Measurements from ENCODE around the gene SRRM2. TPM values are rescaled to one million over a fixed set of nuclear protein-coding genes. Genes with fewer than 3 reads are reported as not detected.

SRRM2 gene
- total and polyA plus RNA-seq, 2 donors, result 42.4 to 690 TPM

DNA sequence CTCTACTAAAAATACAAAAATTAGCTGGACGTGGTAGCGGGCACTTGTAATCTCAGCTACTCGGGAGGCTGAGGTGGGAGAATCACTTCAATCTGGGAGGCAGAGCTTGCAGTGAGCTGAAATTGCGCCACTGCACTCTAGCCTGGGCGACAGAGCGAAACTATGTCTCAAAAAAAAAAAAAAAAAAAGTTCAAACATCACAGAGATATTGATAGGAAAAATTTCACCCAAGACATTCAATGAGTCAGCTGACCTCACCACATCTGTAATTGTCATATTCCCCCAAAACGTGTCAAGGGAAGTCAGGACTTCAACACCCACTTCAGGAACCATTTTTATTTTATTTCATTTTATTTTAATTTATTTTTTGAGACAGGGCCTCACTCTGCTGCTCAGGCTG, 24.4 kb upstream of the SRRM2 start:
- 95% methylated on average over 7 of the region's 7 CpGs for WGBS

DNA sequence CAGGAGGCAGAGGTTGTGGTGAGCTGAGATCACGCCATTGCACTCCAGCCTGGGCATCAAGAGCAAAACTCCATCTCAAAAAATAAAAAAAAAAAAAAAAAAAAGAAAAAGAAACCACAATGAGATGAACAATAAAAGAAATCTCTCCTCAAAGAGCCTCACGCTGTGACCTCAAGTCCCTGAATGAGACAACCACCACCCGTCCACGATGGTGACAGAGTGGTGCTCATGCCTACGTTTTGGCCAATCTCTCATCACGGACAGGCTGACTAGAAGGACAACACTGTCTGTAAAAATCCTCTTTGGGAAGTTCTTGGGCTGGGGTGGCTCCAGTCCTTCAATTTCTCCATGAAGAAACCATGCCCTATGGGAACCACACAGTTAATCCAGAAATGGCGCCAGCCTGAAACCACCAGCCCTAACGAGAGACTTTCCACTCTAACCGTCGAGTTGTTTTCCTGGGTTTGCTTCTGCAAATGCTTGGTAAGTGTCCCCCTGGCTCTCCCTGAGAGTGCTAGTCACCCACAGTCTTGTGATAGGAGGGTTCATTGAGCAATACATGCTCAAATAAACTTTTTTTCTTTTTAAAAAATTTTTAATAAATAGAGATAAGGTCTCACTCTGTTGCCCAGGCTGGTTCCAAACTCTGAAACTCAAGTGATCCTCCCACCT, 17.5 kb upstream of the SRRM2 start:
- H3K27ac ChIP-seq (ENCODE audit: low read depth in 1 of 2, low read length in 1 of 2), result no peak overlapping the region

More for the DNA sequence above, 24.4 kb upstream of the SRRM2 start:
- DNase-seq (ENCODE audit: low read depth in 6 of 9, low spot score in 9 of 9), result no peak
- Histone ChIP-seq H3K9me3 (ENCODE audit: control insufficient read depth in 2 of 2, insufficient read depth in 1 of 2, low read length in 1 of 2) (no peaks in the 10 kb centered on the region), H3K4me3 (ENCODE audit: low read length in 2 of 2) (no peak overlapping the region), H3K27me3 (ENCODE audit: control insufficient read depth in 2 of 2, insufficient read depth in 1 of 2, low read length in 1 of 2) (peaks cover 0 to 17% of the 10 kb centered on the region in 2 donors), H3K36me3 (ENCODE audit: control insufficient read depth in 2 of 2, insufficient read depth in 2 of 2, low read length in 1 of 2) (no peaks in the 10 kb centered on the region), H3K4me1 (ENCODE audit: control insufficient read depth in 2 of 2, insufficient read depth in 2 of 2, low read length in 2 of 2) (no peaks in the 10 kb centered on the region), H3K27ac (ENCODE audit: low read depth in 1 of 2, low read length in 1 of 2) (no peak overlapping the region)

DNA sequence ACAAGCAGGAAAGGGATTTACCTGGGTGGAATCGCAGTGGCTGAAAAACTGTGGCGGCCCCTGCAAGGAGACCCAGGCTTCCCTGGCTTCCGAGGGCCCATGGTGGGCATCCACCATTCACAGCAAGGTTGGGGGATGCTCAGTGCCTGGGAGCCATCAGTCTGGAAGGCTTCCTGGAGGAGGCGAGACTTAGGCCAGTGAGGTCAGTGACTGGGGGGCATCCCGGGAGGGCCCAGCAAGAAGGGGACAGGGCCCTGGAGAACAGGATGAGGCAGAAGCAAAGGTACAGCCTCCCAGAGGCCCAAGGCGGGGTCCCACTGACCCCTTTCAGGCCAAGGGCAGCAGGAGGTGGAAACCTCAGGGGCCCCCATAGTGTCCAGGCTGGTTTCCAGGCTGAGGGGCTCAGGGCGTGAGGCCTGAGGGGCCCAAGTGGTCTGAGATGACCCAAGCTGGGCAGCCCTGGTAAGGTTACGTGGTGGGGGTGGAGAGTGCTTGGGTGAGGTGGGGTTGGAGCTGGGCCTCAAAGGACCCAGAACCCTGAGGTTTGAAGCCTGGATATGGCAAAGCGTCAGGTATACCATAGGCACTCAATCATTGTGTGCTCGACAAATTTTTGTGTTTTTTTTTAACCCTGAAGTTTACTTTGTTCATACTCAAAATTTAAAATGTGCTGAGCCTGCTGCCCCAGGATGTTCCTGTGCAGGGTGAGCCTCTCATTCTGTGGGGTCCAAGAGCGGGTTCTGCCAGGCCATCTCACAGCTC, 15.8 kb upstream of the SRRM2 start:
- Histone ChIP-seq H3K27me3 (ENCODE audit: control insufficient read depth in 2 of 2, insufficient read depth in 1 of 2, low read length in 1 of 2) (no peaks in the 10 kb centered on the region), H3K9me3 (ENCODE audit: control insufficient read depth in 2 of 2, insufficient read depth in 1 of 2, low read length in 1 of 2) (no peaks in the 10 kb centered on the region), H3K36me3 (ENCODE audit: control insufficient read depth in 2 of 2, insufficient read depth in 2 of 2, low read length in 1 of 2) (no peaks in the 10 kb centered on the region), H3K4me1 (ENCODE audit: control insufficient read depth in 2 of 2, insufficient read depth in 2 of 2, low read length in 2 of 2) (peaks cover 0 to 16% of the 10 kb centered on the region in 2 donors), H3K4me3 (ENCODE audit: low read length in 2 of 2) (no peak overlapping the region), H3K27ac (ENCODE audit: low read depth in 1 of 2, low read length in 1 of 2) (no peak overlapping the region)
- WGBS, result 98% methylated on average over 11 of the region's 11 CpGs
- no peak for DNase-seq (ENCODE audit: low read depth in 6 of 9, low spot score in 9 of 9)

More for the DNA sequence above, 17.5 kb upstream of the SRRM2 start:
- peaks cover 0 to 12% of the 10 kb centered on the region in 2 donors for H3K4me1 ChIP-seq (ENCODE audit: control insufficient read depth in 2 of 2, insufficient read depth in 2 of 2, low read length in 2 of 2)
- H3K27me3 ChIP-seq (ENCODE audit: control insufficient read depth in 2 of 2, insufficient read depth in 1 of 2, low read length in 1 of 2), result no peaks in the 10 kb centered on the region
- no peaks in the 10 kb centered on the region for H3K9me3 ChIP-seq (ENCODE audit: control insufficient read depth in 2 of 2, insufficient read depth in 1 of 2, low read length in 1 of 2)
- no peaks in the 10 kb centered on the region for H3K36me3 ChIP-seq (ENCODE audit: control insufficient read depth in 2 of 2, insufficient read depth in 2 of 2, low read length in 1 of 2)
- H3K4me3 ChIP-seq (ENCODE audit: low read length in 2 of 2), result no peak overlapping the region
- DNase-seq (ENCODE audit: low read depth in 6 of 9, low spot score in 9 of 9), result no peak
- WGBS, result 79% methylated on average over 10 of the region's 10 CpGs

DNA sequence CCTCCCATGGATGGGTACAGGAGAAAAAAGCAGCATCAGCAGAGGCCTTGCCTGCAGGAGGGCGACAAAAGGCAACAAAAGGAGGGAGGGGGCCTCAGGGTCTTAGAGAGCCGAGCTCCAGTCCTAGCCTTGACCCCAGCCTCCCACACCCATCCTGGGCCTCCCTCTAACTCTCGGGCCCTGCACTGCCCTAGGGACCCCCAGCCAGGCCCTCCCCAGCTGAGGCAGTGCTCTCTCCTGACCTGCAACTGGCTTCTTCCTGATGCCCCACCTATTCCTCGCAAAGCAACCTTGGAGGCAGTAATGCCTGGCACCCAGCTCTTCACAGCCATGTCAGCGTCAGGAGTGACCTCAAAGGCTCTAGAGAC, 15.2 kb upstream of the SRRM2 start:
- H3K27ac ChIP-seq (ENCODE audit: low read depth in 1 of 2, low read length in 1 of 2), result no peak overlapping the region
- H3K4me3 ChIP-seq (ENCODE audit: low read length in 2 of 2), result no peak overlapping the region
- no peaks in the 10 kb centered on the region for H3K27me3 ChIP-seq (ENCODE audit: control insufficient read depth in 2 of 2, insufficient read depth in 1 of 2, low read length in 1 of 2)
- no peaks in the 10 kb centered on the region for H3K9me3 ChIP-seq (ENCODE audit: control insufficient read depth in 2 of 2, insufficient read depth in 1 of 2, low read length in 1 of 2)
- H3K4me1 ChIP-seq (ENCODE audit: control insufficient read depth in 2 of 2, insufficient read depth in 2 of 2, low read length in 2 of 2), result peaks cover 0 to 16% of the 10 kb centered on the region in 2 donors
- no peaks in the 10 kb centered on the region for H3K36me3 ChIP-seq (ENCODE audit: control insufficient read depth in 2 of 2, insufficient read depth in 2 of 2, low read length in 1 of 2)
- DNase-seq (ENCODE audit: low read depth in 6 of 9, low spot score in 9 of 9), result no peak
- WGBS, result 98% methylated on average over 5 of the region's 5 CpGs

- no peaks in the 10 kb centered on the region for H3K27me3 ChIP-seq (ENCODE audit: control insufficient read depth in 2 of 2, insufficient read depth in 1 of 2, low read length in 1 of 2)
Measured at GRCh38 chr16:2737895-2738418, 14.5 kb upstream of the SRRM2 start.

GRCh38 chr16:2738615-2739014, 13.8 kb upstream of the SRRM2 start:
- no peaks in the 10 kb centered on the region for H3K9me3 ChIP-seq (ENCODE audit: control insufficient read depth in 2 of 2, insufficient read depth in 1 of 2, low read length in 1 of 2)
- 97% methylated on average over 5 of the region's 5 CpGs for WGBS
- no peak for DNase-seq (ENCODE audit: low read depth in 6 of 9, low spot score in 9 of 9)

More at GRCh38 chr16:2737895-2738418, 14.5 kb upstream of the SRRM2 start:
- WGBS, result 79% methylated on average over 7 of the region's 7 CpGs
- Histone ChIP-seq H3K27ac (ENCODE audit: low read depth in 1 of 2, low read length in 1 of 2) (no peak overlapping the region), H3K9me3 (ENCODE audit: control insufficient read depth in 2 of 2, insufficient read depth in 1 of 2, low read length in 1 of 2) (no peaks in the 10 kb centered on the region), H3K4me1 (ENCODE audit: control insufficient read depth in 2 of 2, insufficient read depth in 2 of 2, low read length in 2 of 2) (peaks cover 0 to 16% of the 10 kb centered on the region in 2 donors), H3K36me3 (ENCODE audit: control insufficient read depth in 2 of 2, insufficient read depth in 2 of 2, low read length in 1 of 2) (no peaks in the 10 kb centered on the region), H3K4me3 (ENCODE audit: low read length in 2 of 2) (no peak overlapping the region)
- no peak for DNase-seq (ENCODE audit: low read depth in 6 of 9, low spot score in 9 of 9)

GRCh38 chr16:2739625-2740430, 12.6 kb upstream of the SRRM2 start:
- Histone ChIP-seq H3K27ac (ENCODE audit: low read depth in 1 of 2, low read length in 1 of 2) (no peak overlapping the region), H3K4me3 (ENCODE audit: low read length in 2 of 2) (no peak overlapping the region), H3K27me3 (ENCODE audit: control insufficient read depth in 2 of 2, insufficient read depth in 1 of 2, low read length in 1 of 2) (no peaks in the 10 kb centered on the region), H3K4me1 (ENCODE audit: control insufficient read depth in 2 of 2, insufficient read depth in 2 of 2, low read length in 2 of 2) (peaks cover 0 to 16% of the 10 kb centered on the region in 2 donors), H3K9me3 (ENCODE audit: control insufficient read depth in 2 of 2, insufficient read depth in 1 of 2, low read length in 1 of 2) (no peaks in the 10 kb centered on the region), H3K36me3 (ENCODE audit: control insufficient read depth in 2 of 2, insufficient read depth in 2 of 2, low read length in 1 of 2) (no peaks in the 10 kb centered on the region)
- DNase-seq (ENCODE audit: low read depth in 6 of 9, low spot score in 9 of 9), result no peak
- WGBS, result 96% methylated on average over 8 of the region's 8 CpGs

More at GRCh38 chr16:2738615-2739014, 13.8 kb upstream of the SRRM2 start:
- H3K4me3 ChIP-seq (ENCODE audit: low read length in 2 of 2), result no peak overlapping the region
- no peak overlapping the region for H3K27ac ChIP-seq (ENCODE audit: low read depth in 1 of 2, low read length in 1 of 2)
- no peaks in the 10 kb centered on the region for H3K27me3 ChIP-seq (ENCODE audit: control insufficient read depth in 2 of 2, insufficient read depth in 1 of 2, low read length in 1 of 2)
- H3K36me3 ChIP-seq (ENCODE audit: control insufficient read depth in 2 of 2, insufficient read depth in 2 of 2, low read length in 1 of 2), result no peaks in the 10 kb centered on the region
- H3K4me1 ChIP-seq (ENCODE audit: control insufficient read depth in 2 of 2, insufficient read depth in 2 of 2, low read length in 2 of 2), result peaks cover 0 to 16% of the 10 kb centered on the region in 2 donors

DNA sequence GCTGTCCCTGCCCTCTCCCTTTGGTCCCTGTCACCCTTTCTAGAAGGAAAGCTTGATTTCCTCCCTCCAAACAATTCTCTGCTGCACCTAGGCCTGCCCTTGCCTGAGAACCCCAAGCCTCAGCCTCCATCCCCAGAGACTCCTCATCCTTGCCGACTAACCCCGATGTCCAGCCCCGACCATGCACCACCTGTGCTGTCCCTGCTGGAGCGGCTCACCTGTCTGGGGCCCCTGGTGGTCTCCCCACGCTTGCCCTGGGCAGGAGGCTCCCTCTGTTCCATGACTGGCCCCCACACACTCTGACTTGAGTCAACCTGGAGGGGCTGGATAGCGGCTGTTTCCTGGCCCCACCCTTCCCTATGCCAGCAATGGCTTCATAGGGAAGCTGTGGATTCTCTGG, 12.0 kb upstream of the SRRM2 start:
- no peak for DNase-seq (ENCODE audit: low read depth in 6 of 9, low spot score in 9 of 9)
- H3K27ac ChIP-seq (ENCODE audit: low read depth in 1 of 2, low read length in 1 of 2), result no peak overlapping the region
- no peaks in the 10 kb centered on the region for H3K36me3 ChIP-seq (ENCODE audit: control insufficient read depth in 2 of 2, insufficient read depth in 2 of 2, low read length in 1 of 2)
- H3K4me1 ChIP-seq (ENCODE audit: control insufficient read depth in 2 of 2, insufficient read depth in 2 of 2, low read length in 2 of 2), result peaks cover 0 to 16% of the 10 kb centered on the region in 2 donors
- 97% methylated on average over 6 of the region's 6 CpGs for WGBS
- no peak overlapping the region for H3K4me3 ChIP-seq (ENCODE audit: low read length in 2 of 2)
- no peaks in the 10 kb centered on the region for H3K27me3 ChIP-seq (ENCODE audit: control insufficient read depth in 2 of 2, insufficient read depth in 1 of 2, low read length in 1 of 2)
- H3K9me3 ChIP-seq (ENCODE audit: control insufficient read depth in 2 of 2, insufficient read depth in 1 of 2, low read length in 1 of 2), result no peaks in the 10 kb centered on the region

Measured in thymus (tissue), 11 donors.